Esophagus muscularis mucosa (tissue), 4 donors: ENCODE measurements around the gene CKAP2L. TPM values are rescaled to one million over a fixed set of nuclear protein-coding genes. Genes with fewer than 3 reads are reported as not detected.
A peak's percentile ranks its signal among the peaks of the same experiment; 100 is the strongest.

Source experiments
- DNase-seq: peaks from one replicate; pipeline ENCODE4 v3.0.0-alpha.2; 2017; ENCODE audit errors: extremely low spot score
- H3K27ac ChIP-seq, 4 donors: fragments of 200-600 bp; sonication (generic); replicated peaks in 1 of 4; 1 replicate in 3 of 4; 2 replicates in 1 of 4; pipeline ENCODE4 v1.5.1; 2016 to 2019; ENCODE audit warnings: mild to moderate bottlenecking in 1 of 4
- H3K27me3 ChIP-seq, 4 donors: fragments of 200-600 bp; sonication (generic); one replicate each; pipeline versions ENCODE4 v1.5.1 to v1.6.0; 2016 to 2019
- H3K36me3 ChIP-seq, 4 donors: fragments of 200-600 bp; sonication (generic); one replicate each; pipeline ENCODE4 v1.5.1; 2016 to 2019
- H3K4me1 ChIP-seq, 4 donors: fragments of 200-600 bp; sonication (generic); one replicate each; pipeline ENCODE4 v1.5.1; 2016 to 2019
- H3K4me3 ChIP-seq, 4 donors: fragments of 200-600 bp; sonication (generic); 1 replicate in 2 of 4; 2 replicates in 2 of 4; pipeline ENCODE4 v1.5.1; 2016 to 2019; ENCODE audit warnings: mild to moderate bottlenecking in 4 of 4, moderate library complexity in 1 of 4
- H3K9me3 ChIP-seq, 4 donors: fragments of 200-600 bp; sonication (generic); 1 replicate in 3 of 4; 2 replicates in 1 of 4; pipeline ENCODE4 v1.5.1; 2016 to 2019
- EP300 ChIP-seq: sonication (generic); formaldehyde crosslinking; IDR thresholded peaks from one replicate; pipeline ENCODE4 v1.6.1; 2017; ENCODE audit warnings: antibody characterized with exemption
- POLR2A ChIP-seq: fragments of 450-650 bp; IDR thresholded peaks from one replicate; pipeline ENCODE4 v1.6.1; 2017; ENCODE audit warnings: antibody characterized with exemption, moderate library complexity, mild to moderate bottlenecking, low read depth
- POLR2AphosphoS5 ChIP-seq, 2 donors: sonication (generic); formaldehyde crosslinking; IDR thresholded peaks; one replicate each; pipeline ENCODE4 v1.6.1; 2017; ENCODE audit warnings: antibody characterized with exemption in 2 of 2
- WGBS: methylation state at CpG from one replicate; pipeline ENCODE4 v1.1.5; 2018; 5-methylcytosine and 5-hydroxymethylcytosine counted together
- intact Hi-C: fragments of 100-400 bp; cut with DNase I; formaldehyde crosslinking; loops from one replicate; pipeline ENCODE4 v1.15.1; 2023
- total RNA-seq, 4 donors: library from RNA; depleted of rRNA; stranded (reverse); fragments of >200 nt; gene quantifications; one replicate each; pipeline versions ENCODE4 v1.1.0 to v1.2.1, GENCODE V29; 2016
- TF ChIP-seq, protein P1 (sequence below), 3 experiments: fragments of 200-600 bp in 2 of 3; fragments of 450-650 bp in 1 of 3; sonication (generic) in 2 of 3; IDR thresholded peaks; one replicate each; pipeline ENCODE4 v1.5.1; 2017 to 2019; ENCODE audit warnings: antibody characterized with exemption in 3 of 3, mild to moderate bottlenecking in 2 of 3, moderate library complexity in 1 of 3

CKAP2L gene
- total RNA-seq, 4 donors from 2014 or later = 0.23 to 1.5 (median 0.91) TPM; not detected in 1

GRCh38 chr2:112726487-112727190, 37.8 kb downstream of the CKAP2L start:
- intact Hi-C loops = loop anchor here (1.0 to 5.0 kb wide), 3 partner anchors 100 to 244 kb away; partner anchors contain the start of gene TTL
- Histone ChIP-seq H3K9me3 (no peaks in the 10 kb centered on the region), H3K4me1 (peaks cover 0 to 8% (median 6%) of the 10 kb centered on the region in 4 donors), H3K27ac (no peak overlapping the region), H3K27me3 (peaks cover 0 to 18% (median 0%) of the 10 kb centered on the region in 4 donors), H3K36me3 (no peaks in the 10 kb centered on the region), H3K4me3 (no peak overlapping the region)
- peak; percentile 96 for DNase-seq
- TF ChIP-seq POLR2A = no peak
- TF ChIP-seq, protein P1, sequence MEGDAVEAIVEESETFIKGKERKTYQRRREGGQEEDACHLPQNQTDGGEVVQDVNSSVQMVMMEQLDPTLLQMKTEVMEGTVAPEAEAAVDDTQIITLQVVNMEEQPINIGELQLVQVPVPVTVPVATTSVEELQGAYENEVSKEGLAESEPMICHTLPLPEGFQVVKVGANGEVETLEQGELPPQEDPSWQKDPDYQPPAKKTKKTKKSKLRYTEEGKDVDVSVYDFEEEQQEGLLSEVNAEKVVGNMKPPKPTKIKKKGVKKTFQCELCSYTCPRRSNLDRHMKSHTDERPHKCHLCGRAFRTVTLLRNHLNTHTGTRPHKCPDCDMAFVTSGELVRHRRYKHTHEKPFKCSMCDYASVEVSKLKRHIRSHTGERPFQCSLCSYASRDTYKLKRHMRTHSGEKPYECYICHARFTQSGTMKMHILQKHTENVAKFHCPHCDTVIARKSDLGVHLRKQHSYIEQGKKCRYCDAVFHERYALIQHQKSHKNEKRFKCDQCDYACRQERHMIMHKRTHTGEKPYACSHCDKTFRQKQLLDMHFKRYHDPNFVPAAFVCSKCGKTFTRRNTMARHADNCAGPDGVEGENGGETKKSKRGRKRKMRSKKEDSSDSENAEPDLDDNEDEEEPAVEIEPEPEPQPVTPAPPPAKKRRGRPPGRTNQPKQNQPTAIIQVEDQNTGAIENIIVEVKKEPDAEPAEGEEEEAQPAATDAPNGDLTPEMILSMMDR (IDR thresholded peaks at IDR 0.05) = peak in 2 of 3 experiments; percentile 89 to 92
- TF ChIP-seq POLR2AphosphoS5 (IDR thresholded peaks at IDR 0.05) = peak in 1 of 2 donors; percentile 39
- 68% methylated on average over 9 of the region's 19 CpGs for WGBS

DNA sequence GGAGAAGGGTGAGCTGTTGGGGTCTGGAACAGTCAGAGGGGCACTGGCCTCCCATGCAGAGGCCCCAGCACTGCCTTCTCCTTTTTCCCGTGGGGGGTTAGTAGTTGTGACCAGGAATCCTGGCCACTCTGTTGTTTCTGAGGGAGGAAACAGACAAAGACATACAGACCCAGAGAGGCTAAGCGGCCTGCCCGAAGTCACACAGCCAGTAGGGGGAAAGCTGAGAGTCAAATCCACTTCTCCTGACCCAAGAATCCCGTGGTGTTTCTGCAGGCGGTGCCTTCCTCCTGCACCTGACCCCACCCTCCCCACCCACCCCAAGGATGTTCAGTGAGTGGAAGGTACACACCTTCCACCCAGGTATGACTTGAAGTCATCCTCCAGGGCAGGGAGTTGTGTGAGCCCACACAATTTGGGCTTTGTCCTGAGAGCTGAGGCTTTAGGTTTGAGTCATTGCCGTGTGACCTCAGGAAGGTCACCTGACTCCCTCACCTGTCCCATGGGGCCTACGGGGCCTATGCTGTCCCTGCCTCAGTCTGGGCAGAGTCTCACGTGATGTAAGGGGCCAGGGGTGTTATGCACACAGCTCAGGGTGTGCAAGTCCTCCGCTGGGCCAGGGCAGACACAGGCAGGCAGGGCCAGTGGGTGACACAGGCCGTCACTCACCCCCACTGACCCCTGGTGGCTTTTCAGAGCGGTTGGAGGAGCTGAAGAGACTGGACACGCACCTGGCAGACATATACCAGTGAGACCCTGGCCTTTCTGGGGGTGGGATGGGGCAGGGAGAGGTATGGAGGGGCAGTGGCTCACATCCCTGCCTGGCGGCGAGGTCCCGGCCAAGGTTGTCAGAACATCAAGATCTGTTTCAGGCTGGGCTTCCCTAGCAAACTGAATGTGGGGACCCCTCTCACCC, 38.6 kb downstream of the CKAP2L start:
- Histone ChIP-seq H3K4me3 (no peak overlapping the region), H3K36me3 (no peaks in the 10 kb centered on the region), H3K27me3 (peaks cover 0 to 18% (median 0%) of the 10 kb centered on the region in 4 donors), H3K9me3 (no peaks in the 10 kb centered on the region), H3K4me1 (peaks cover 0 to 8% (median 6%) of the 10 kb centered on the region in 4 donors), H3K27ac (no peak overlapping the region)
- DNase-seq = peak; percentile 86
- TF ChIP-seq, protein P1 (IDR thresholded peaks at IDR 0.05) = no peak
- TF ChIP-seq EP300 = no peak
- intact Hi-C loops = loop anchor here (1.0 to 5.0 kb wide), 3 partner anchors 99 to 244 kb away; partner anchors contain the start of gene TTL
- WGBS = 75% methylated on average over 6 of the region's 15 CpGs

DNA sequence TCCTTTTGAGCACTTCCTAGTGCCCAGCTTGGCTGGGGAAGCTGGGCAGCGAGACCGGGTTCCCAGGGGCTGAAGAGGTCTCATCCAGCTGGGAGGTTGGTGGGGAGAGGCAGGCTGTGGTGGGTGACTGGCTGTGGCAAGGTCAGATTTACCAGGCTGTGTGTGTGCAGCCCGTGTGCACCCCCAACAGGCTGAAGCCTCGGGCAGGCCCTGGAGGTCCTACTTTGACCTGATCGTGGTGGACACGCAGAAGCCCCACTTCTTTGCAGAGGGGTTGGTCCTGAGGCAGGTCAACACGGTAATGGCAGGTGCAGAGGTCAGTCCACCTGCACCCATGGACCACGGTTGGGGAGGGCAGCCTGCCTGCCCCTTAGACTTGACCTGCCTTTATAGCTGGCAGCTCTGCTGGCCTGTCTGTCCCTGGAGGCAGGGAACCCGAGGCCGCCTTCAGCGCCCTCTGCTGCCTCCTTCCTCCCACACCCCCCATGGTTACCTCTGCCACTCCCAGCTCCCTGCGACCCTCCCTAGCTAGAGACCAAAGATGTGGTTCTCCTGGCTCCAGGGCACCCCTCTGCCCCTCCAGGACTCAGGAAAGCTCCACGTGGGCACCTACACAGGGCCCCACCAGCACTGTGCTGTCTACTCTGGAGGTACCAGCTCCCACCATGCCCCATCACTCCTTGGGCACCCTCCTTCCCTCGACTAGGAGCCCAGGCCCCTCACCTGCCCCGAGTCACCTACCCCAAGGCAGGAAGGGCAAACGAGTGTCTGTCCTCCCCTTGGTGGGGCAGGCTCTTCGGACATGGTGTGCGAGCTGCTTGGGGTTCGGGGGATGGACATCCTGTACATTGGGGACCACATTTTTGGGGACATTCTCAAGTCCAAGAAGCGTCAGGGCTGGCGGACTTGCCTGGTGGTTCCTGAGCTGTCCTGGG, 39.6 kb downstream of the CKAP2L start:
- peak; percentile 90 for DNase-seq
- H3K36me3 ChIP-seq = no peaks in the 10 kb centered on the region
- 84% methylated on average over 19 of the region's 21 CpGs for WGBS
- H3K27ac ChIP-seq = no peak overlapping the region
- intact Hi-C loops = loop anchor here (5.0 kb wide), 1 partner anchor 243 kb away; the partner anchor contains the start of gene TTL
- no peak overlapping the region for H3K4me3 ChIP-seq
- peaks cover 0 to 18% (median 0%) of the 10 kb centered on the region in 4 donors for H3K27me3 ChIP-seq
- H3K4me1 ChIP-seq = peaks cover 0 to 8% (median 6%) of the 10 kb centered on the region in 4 donors
- H3K9me3 ChIP-seq = no peaks in the 10 kb centered on the region
- TF ChIP-seq POLR2A = no peak
- TF ChIP-seq EP300 = no peak
- TF ChIP-seq POLR2AphosphoS5 (IDR thresholded peaks at IDR 0.05) = no peak
- TF ChIP-seq, protein P1 (IDR thresholded peaks at IDR 0.05) = no peak

GRCh38 chr2:112723995-112724394, 40.4 kb downstream of the CKAP2L start:
- intact Hi-C loops = no loop called here
- Histone ChIP-seq H3K9me3 (no peaks in the 10 kb centered on the region), H3K27ac (no peak overlapping the region), H3K4me3 (no peak overlapping the region), H3K4me1 (peaks cover 0 to 8% (median 6%) of the 10 kb centered on the region in 4 donors), H3K27me3 (peaks cover 0 to 18% (median 0%) of the 10 kb centered on the region in 4 donors), H3K36me3 (no peaks in the 10 kb centered on the region)
- WGBS = 100% methylated on average over 3 of the region's 8 CpGs
- TF ChIP-seq, protein P1 (IDR thresholded peaks at IDR 0.05) = no peak
- TF ChIP-seq POLR2A (no peak), EP300 (no peak), POLR2AphosphoS5 (IDR thresholded peaks at IDR 0.05) (no peak)
- no peak for DNase-seq
